Caco-2 (cell line): ENCODE measurements around the gene DQX1. TPM values are rescaled to one million over a fixed set of nuclear protein-coding genes. Genes with fewer than 3 reads are reported as not detected.
A peak's percentile ranks its signal among the peaks of the same experiment; 100 is the strongest.

ENCODE experiments used
- BruUV-seq: library from RNA; stranded (reverse); fragments of 400-500 nt; replicated peaks from 2 replicates; lab custom pipeline; 2021; lab: Mats Ljungman, UMichigan
- CTCF ChIA-PET: fragments of 300-600 bp; sonication (Branson Sonifier 250); formaldehyde crosslinking; loops from one replicate; lab custom pipeline; 2022; ENCODE audit warnings: antibody characterized with exemption; lab: Charles Lee
- POLR2A ChIA-PET: fragments of 300-600 bp; sonication (Branson Sonifier 250); formaldehyde crosslinking; loops from one replicate; lab custom pipeline; 2022; ENCODE audit warnings: antibody characterized with exemption; lab: Charles Lee
- DNase-seq, 2 experiments: peaks; one replicate each; pipeline versions ENCODE4 v3.0.0 to v3.0.0-alpha.2; 2020 to 2022
- H3K27me3 ChIP-seq: replicated peaks from 2 replicates; pipeline ENCODE4 v1.6.0; 2011; ENCODE audit warnings: low read length; ENCODE audit not compliant: control insufficient read depth, insufficient read depth
- H3K36me3 ChIP-seq: 2 replicates; pipeline ENCODE4 v1.5.1; 2011; ENCODE audit warnings: low read length; ENCODE audit not compliant: control insufficient read depth, insufficient read depth
- H3K4me1 ChIP-seq: fragments of 250-450 bp; sonication (Bioruptor Pico); 2 replicates; pipeline ENCODE4 v1.5.1; 2020; ENCODE audit warnings: mild to moderate bottlenecking
- H3K4me3 ChIP-seq: 2 replicates; pipeline ENCODE4 v1.5.1; 2011; ENCODE audit warnings: low read depth, mild to moderate bottlenecking, control low read depth, low read length
- H3K9me3 ChIP-seq: fragments of 250-450 bp; sonication (Bioruptor Pico); 2 replicates; pipeline ENCODE4 v1.5.1; 2020; ENCODE audit warnings: mild to moderate bottlenecking, moderate library complexity
- H3K27ac Mint-ChIP-seq: one replicate; pipeline ENCODE4 v1.8.0; 2022; ENCODE audit warnings: mixed read lengths; ENCODE audit not compliant: unreplicated experiment
- H3K27me3 Mint-ChIP-seq: one replicate; pipeline ENCODE4 v1.8.0; 2022; ENCODE audit warnings: mixed read lengths; ENCODE audit not compliant: insufficient read depth, unreplicated experiment
- H3K36me3 Mint-ChIP-seq: one replicate; pipeline ENCODE4 v1.8.0; 2022; ENCODE audit warnings: mild to moderate bottlenecking, mixed read lengths; ENCODE audit not compliant: insufficient read depth, unreplicated experiment
- H3K4me1 Mint-ChIP-seq: one replicate; pipeline ENCODE4 v1.8.0; 2022; ENCODE audit warnings: low read depth, mixed read lengths; ENCODE audit not compliant: unreplicated experiment
- H3K4me3 Mint-ChIP-seq: one replicate; pipeline ENCODE4 v1.8.0; 2022; ENCODE audit warnings: mild to moderate bottlenecking, moderate library complexity, mixed read lengths; ENCODE audit not compliant: unreplicated experiment
- H3K9me3 Mint-ChIP-seq: one replicate; pipeline ENCODE4 v1.8.0; 2022; ENCODE audit warnings: mixed read lengths; ENCODE audit not compliant: unreplicated experiment
- intact Hi-C: fragments of 100-400 bp; cut with micrococcal nuclease; formaldehyde crosslinking; loops from one replicate; pipeline ENCODE4 v1.10.0; 2022; ENCODE audit not compliant: unreplicated experiment
- total RNA-seq: library from RNA; stranded (reverse); gene quantifications from 2 replicates; pipeline ENCODE4 v1.2.3, GENCODE V29; 2022
- TF ChIP-seq, protein P1 (sequence below), 2 experiments: fragments of 200-600 bp in 1 of 2; IDR thresholded peaks; 1 replicate in 1 of 2; 2 replicates in 1 of 2; pipeline versions ENCODE4 v1.5.1 to v1.8.0; 2011 to 2022; ENCODE audit warnings: antibody characterized with exemption in 1 of 2, control low read depth in 1 of 2, inconsistent platforms in 1 of 2, low read depth in 1 of 2, low read length in 1 of 2, mild to moderate bottlenecking in 1 of 2, moderate library complexity in 1 of 2; ENCODE audit not compliant: insufficient read depth in 1 of 2, severe bottlenecking in 1 of 2, unreplicated experiment in 1 of 2

DQX1 gene
- total RNA-seq, 1 experiment from 2014 or later, result 0.50 TPM

DNA sequence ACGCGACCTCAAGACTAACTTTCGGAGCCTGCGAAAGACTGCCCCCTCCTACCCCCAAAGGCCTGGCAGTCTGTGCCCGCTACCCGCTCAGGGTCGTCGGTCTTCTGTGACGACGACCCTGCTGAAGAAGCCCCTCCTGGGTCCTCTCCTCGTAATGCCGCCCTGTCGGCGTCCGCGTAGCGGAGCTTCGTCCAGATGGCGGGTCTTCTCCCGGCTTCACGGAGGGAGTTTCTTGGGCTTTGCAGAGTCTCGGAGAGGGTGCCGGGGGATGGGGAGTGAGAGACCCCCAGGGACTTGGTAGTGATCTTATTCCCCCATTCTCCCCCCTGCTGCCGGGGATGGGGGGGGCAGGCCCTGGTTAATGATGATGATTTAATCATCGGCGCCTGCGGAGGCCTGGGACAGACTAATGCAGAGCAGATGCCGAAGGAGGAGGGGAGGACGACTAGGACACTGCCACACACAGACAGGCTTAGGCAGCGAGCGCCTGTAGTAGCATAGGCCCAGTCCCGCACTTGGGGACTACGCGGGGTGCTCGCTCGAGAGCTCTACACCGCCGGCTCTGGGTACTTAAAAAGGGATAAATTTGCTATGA, 18.0 kb downstream of the DQX1 start:
- peaks cover 28% of the 10 kb centered on the region for H3K4me1 Mint-ChIP-seq
- ChIA-PET POLR2A (interaction anchor here (0.6 to 1.5 kb wide), 2 partner anchors 22 kb away, joined by 5 to 7 read pairs; partner anchors contain the start of genes AUP1 and HTRA2), CTCF (no interaction called here)
- peaks cover 26% of the 10 kb centered on the region for H3K4me1 ChIP-seq
- H3K27me3 Mint-ChIP-seq, result no peaks in the 10 kb centered on the region
- H3K36me3 Mint-ChIP-seq, result peaks cover 43% of the 10 kb centered on the region
- peak overlapping the region; percentile 91 for H3K4me3 Mint-ChIP-seq
- peak; percentile 49 to 58 for DNase-seq
- no peaks in the 10 kb centered on the region for H3K9me3 Mint-ChIP-seq
- intact Hi-C loops, result loop anchor here (1.0 to 2.0 kb wide), 6 partner anchors 21 to 79 kb away; partner anchors contain the start of genes AUP1, HTRA2, TTC31 and WBP1
- TF ChIP-seq, protein P1, sequence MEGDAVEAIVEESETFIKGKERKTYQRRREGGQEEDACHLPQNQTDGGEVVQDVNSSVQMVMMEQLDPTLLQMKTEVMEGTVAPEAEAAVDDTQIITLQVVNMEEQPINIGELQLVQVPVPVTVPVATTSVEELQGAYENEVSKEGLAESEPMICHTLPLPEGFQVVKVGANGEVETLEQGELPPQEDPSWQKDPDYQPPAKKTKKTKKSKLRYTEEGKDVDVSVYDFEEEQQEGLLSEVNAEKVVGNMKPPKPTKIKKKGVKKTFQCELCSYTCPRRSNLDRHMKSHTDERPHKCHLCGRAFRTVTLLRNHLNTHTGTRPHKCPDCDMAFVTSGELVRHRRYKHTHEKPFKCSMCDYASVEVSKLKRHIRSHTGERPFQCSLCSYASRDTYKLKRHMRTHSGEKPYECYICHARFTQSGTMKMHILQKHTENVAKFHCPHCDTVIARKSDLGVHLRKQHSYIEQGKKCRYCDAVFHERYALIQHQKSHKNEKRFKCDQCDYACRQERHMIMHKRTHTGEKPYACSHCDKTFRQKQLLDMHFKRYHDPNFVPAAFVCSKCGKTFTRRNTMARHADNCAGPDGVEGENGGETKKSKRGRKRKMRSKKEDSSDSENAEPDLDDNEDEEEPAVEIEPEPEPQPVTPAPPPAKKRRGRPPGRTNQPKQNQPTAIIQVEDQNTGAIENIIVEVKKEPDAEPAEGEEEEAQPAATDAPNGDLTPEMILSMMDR (IDR thresholded peaks at IDR 0.05; ENCODE audit: insufficient read depth in 1 of 2, low read depth in 1 of 2, low read length in 1 of 2, severe bottlenecking in 1 of 2, unreplicated experiment in 1 of 2), result no peak
- no peaks in the 10 kb centered on the region for H3K27me3 ChIP-seq
- no TSS peak for BruUV-seq
- 0 out of 2 replicates have a peak, but pooled peaks cover 2% of the 10 kb centered on the region for H3K36me3 ChIP-seq
- no peaks in the 10 kb centered on the region for H3K9me3 ChIP-seq
- peak overlapping the region; percentile 99 for H3K27ac Mint-ChIP-seq
- peak overlapping the region; percentile 68 for H3K4me3 ChIP-seq

DNA sequence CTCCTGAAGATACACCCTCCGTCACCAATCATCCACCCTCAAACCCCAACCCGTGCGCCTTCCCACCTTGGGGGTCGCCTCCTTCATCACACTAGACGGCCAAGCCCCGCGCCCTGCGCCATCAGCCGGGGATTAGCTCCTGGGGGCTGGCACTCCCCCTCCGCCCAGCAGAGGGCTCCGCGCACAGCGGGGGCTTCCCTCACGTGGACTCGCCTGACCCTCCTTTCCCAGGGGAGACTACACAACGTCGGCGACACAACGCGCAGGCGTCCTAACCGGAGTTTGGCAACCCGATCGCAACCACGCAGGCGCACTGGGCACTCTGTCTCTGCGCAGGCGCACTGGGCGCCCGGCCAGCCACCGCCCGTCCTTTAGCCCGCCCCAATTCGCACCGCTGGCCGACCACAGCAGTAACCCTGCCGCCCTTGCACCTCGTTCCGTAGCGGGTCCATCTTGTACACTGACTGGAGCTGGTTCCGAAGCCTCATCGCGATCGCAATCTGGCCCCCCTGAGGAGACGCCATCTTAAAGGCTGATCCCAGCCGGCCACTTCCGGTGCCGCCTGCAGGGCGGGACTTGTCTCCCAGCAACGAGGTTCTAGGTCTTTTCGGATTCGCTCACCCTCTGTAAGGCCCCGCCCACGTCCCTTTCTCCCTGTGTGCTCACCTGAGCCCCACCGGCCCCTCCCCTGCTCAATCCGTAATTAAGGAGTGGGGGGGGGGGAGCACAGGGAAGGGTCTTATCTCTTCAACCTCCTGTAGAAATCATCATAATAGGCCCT, 18.7 kb downstream of the DQX1 start, which contains the start of gene PCGF1:
PCGF1 (minus strand) TSS at position 551 of the 781 bp plus-strand sequence; CDS start at position 524, 27 bp downstream.
- peaks cover 26% of the 10 kb centered on the region for H3K4me1 ChIP-seq
- H3K4me3 ChIP-seq, result peak within 1 kb of the TSS; percentile 68
- Mint-ChIP-seq H3K9me3 (no peaks in the 10 kb centered on the region), H3K27me3 (no peaks in the 10 kb centered on the region), H3K27ac (peak within 1 kb of the TSS; percentile 99), H3K4me3 (peak within 1 kb of the TSS; percentile 91), H3K36me3 (peaks cover 50% of the 10 kb centered on the region), H3K4me1 (peaks cover 28% of the 10 kb centered on the region)
- no TSS peak for BruUV-seq
- ChIA-PET POLR2A (interaction anchor here (1.1 to 1.5 kb wide), 2 partner anchors 18 to 23 kb away, joined by 6 to 7 read pairs; partner anchors contain the start of genes AUP1 and HTRA2), CTCF (interaction anchor here (0.9 to 1.8 kb wide), 5 partner anchors 18 to 82 kb away, joined by 3 to 7 read pairs (median 7); partner anchors contain the start of genes AUP1, CCDC142, HTRA2 and TTC31)
- intact Hi-C loops, result loop anchor here (1.0 to 2.0 kb wide), 6 partner anchors 22 to 80 kb away; partner anchors contain the start of genes AUP1, HTRA2, TTC31 and WBP1
- no peaks in the 10 kb centered on the region for H3K27me3 ChIP-seq
- TF ChIP-seq, protein P1 (IDR thresholded peaks at IDR 0.05; ENCODE audit: insufficient read depth in 1 of 2, low read depth in 1 of 2, low read length in 1 of 2, severe bottlenecking in 1 of 2, unreplicated experiment in 1 of 2), result peak; percentile 70 to 89
- peak; percentile 98 to 99 for DNase-seq
- H3K9me3 ChIP-seq, result no peaks in the 10 kb centered on the region
- 0 out of 2 replicates have a peak, but pooled peaks cover 2% of the 10 kb centered on the region for H3K36me3 ChIP-seq
